Head of caudate nucleus (tissue), 42 donors: ENCODE results near the gene NEU2.

ENCODE experiments used
- DNase-seq, 42 donors: peaks; one replicate each; pipeline versions ENCODE4 v3.0.0 to v3.0.0-alpha.2; 2020 to 2021; ENCODE audit warnings: mixed read lengths in 7 of 42
- intact Hi-C: fragments of 100-400 bp; cut with DNase I; formaldehyde crosslinking; loops from one replicate; pipeline ENCODE4 v1.15.0; 2022

Gene NEU2

GRCh38 chr2:233032551-233033320 is at the start of gene NEU2:
Gene NEU2 (plus strand): TSS chr2:233032672. CDS start chr2:233032672, 0 bp downstream.
- intact Hi-C loops: no loop called here
- DNase-seq: no peak

- DNase-seq: peak in 4 of 42 donors; percentile 9 to 41 (median 18)
Observed at GRCh38 chr2:232982926-232983668, 49.4 kb upstream of the NEU2 start.

GRCh38 chr2:232983669-232984140 is 48.8 kb upstream of the NEU2 start:
- DNase-seq: peak in 5 of 42 donors; percentile 2 to 20 (median 17)
- intact Hi-C loops: no loop called here

More at GRCh38 chr2:232982926-232983668, 49.4 kb upstream of the NEU2 start:
- intact Hi-C loops: no loop called here

- intact Hi-C loops: no loop called here
- peak in 5 of 42 donors; percentile 16 to 44 (median 25) for DNase-seq
Observed at GRCh38 chr2:232984451-232985207, 47.8 kb upstream of the NEU2 start.

- peak in 1 of 42 donors; percentile 6 for DNase-seq
- intact Hi-C loops: no loop called here
Observed at GRCh38 chr2:232986155-232986554, 46.3 kb upstream of the NEU2 start.

GRCh38 chr2:232993231-232993821 is 39.1 kb upstream of the NEU2 start:
- no peak for DNase-seq
- intact Hi-C loops: no loop called here

- intact Hi-C loops: no loop called here
- DNase-seq: peak in 5 of 42 donors; percentile 5 to 41 (median 11)
Observed at GRCh38 chr2:232994446-232994845, 38.0 kb upstream of the NEU2 start.

GRCh38 chr2:232997749-232998665 is 34.5 kb upstream of the NEU2 start:
- intact Hi-C loops: no loop called here
- peak in 5 of 42 donors; percentile 5 to 32 (median 12) for DNase-seq

GRCh38 chr2:232998666-232998985 is 33.8 kb upstream of the NEU2 start:
- peak in 2 of 42 donors; percentile 6 to 33 for DNase-seq

GRCh38 chr2:232999354-232999753 is 33.1 kb upstream of the NEU2 start:
- DNase-seq: peak in 6 of 42 donors; percentile 11 to 36 (median 16)
- intact Hi-C loops: no loop called here

More at GRCh38 chr2:232998666-232998985, 33.8 kb upstream of the NEU2 start:
- intact Hi-C loops: no loop called here

- intact Hi-C loops: no loop called here
- peak in 4 of 42 donors; percentile 6 to 16 (median 10) for DNase-seq
Observed at GRCh38 chr2:233000886-233001750, 31.4 kb upstream of the NEU2 start.

GRCh38 chr2:233002829-233003657 is 29.4 kb upstream of the NEU2 start:
- peak in 4 of 42 donors; percentile 3 to 16 (median 10) for DNase-seq
- intact Hi-C loops: no loop called here

- intact Hi-C loops: no loop called here
- DNase-seq: peak in 4 of 42 donors; percentile 5 to 30 (median 16)
Observed at GRCh38 chr2:233003658-233004555, 28.6 kb upstream of the NEU2 start.

GRCh38 chr2:233005096-233005495 is 27.4 kb upstream of the NEU2 start:
- DNase-seq: peak in 4 of 42 donors; percentile 1 to 18 (median 8)
- intact Hi-C loops: no loop called here

- peak in 2 of 42 donors; percentile 1 to 5 for DNase-seq
- intact Hi-C loops: no loop called here
Observed at GRCh38 chr2:233006648-233007047, 25.8 kb upstream of the NEU2 start.
